SK-N-SH treated with all-trans-retinoic acid at 6 μM for 48 hours (cell line): ENCODE data around the gene APOC3.

Experiments
- BACH2 ChIP-seq: fragments of 250-450 bp; sonication (Bioruptor Pico); IDR thresholded peaks from 2 replicates; pipeline ENCODE4 v1.9.0; 2021; ENCODE audit warnings: mild to moderate bottlenecking, borderline replicate concordance
- CSDC2 ChIP-seq: fragments of 250-450 bp; sonication (Bioruptor Pico); IDR thresholded peaks from 2 replicates; pipeline ENCODE4 v1.5.0; 2020; ENCODE audit warnings: mild to moderate bottlenecking, moderate library complexity
- GLIS3 ChIP-seq: fragments of 250-450 bp; sonication (Bioruptor Pico); IDR thresholded peaks from 2 replicates; pipeline ENCODE4 v1.5.0; 2020; ENCODE audit warnings: mild to moderate bottlenecking, moderate library complexity
- PATZ1 ChIP-seq: fragments of 250-450 bp; sonication (Bioruptor Pico); IDR thresholded peaks from 2 replicates; pipeline ENCODE4 v1.8.0; 2020; ENCODE audit warnings: mild to moderate bottlenecking, moderate library complexity, borderline replicate concordance
- RARB ChIP-seq: fragments of 250-450 bp; sonication (Bioruptor Pico); IDR thresholded peaks from 2 replicates; pipeline ENCODE4 v1.8.0; 2021; ENCODE audit warnings: mild to moderate bottlenecking, moderate library complexity
- TOX ChIP-seq: fragments of 250-450 bp; sonication (Bioruptor Pico); IDR thresholded peaks from 2 replicates; pipeline ENCODE4 v1.8.0; 2021; ENCODE audit warnings: mild to moderate bottlenecking, moderate library complexity, borderline replicate concordance
- TSHZ2 ChIP-seq: fragments of 250-450 bp; sonication (Bioruptor Pico); IDR thresholded peaks from 2 replicates; pipeline ENCODE4 v1.5.0; 2020; ENCODE audit warnings: mild to moderate bottlenecking, moderate library complexity
- ZC3H10 ChIP-seq: fragments of 250-450 bp; sonication (Bioruptor Pico); IDR thresholded peaks from 2 replicates; pipeline ENCODE4 v1.5.1; 2021; ENCODE audit warnings: mild to moderate bottlenecking, moderate library complexity
- ZFP3 ChIP-seq: fragments of 250-450 bp; sonication (Bioruptor Pico); IDR thresholded peaks from 2 replicates; pipeline ENCODE4 v1.5.0; 2020; ENCODE audit warnings: mild to moderate bottlenecking, moderate library complexity
- ZFP30 ChIP-seq: fragments of 450-650 bp; formaldehyde crosslinking; IDR thresholded peaks from 2 replicates; pipeline ENCODE4 v1.5.0; 2022; ENCODE audit warnings: mild to moderate bottlenecking, moderate library complexity
- ZNF565 ChIP-seq: fragments of 450-650 bp; formaldehyde crosslinking; conservative IDR thresholded peaks from 2 replicates; pipeline ENCODE4 v1.5.0; 2020; ENCODE audit warnings: low read depth, mild to moderate bottlenecking, moderate library complexity
- ZNF70 ChIP-seq: fragments of 450-650 bp; formaldehyde crosslinking; IDR thresholded peaks from 2 replicates; pipeline ENCODE4 v1.5.0; 2020; ENCODE audit warnings: mild to moderate bottlenecking, moderate library complexity
- TF ChIP-seq, protein P1 (sequence below): fragments of 250-450 bp; sonication (Bioruptor Pico); IDR thresholded peaks from 2 replicates; pipeline ENCODE4 v1.8.0; 2021; ENCODE audit warnings: low read depth, mild to moderate bottlenecking, moderate library complexity, borderline replicate concordance
- TF ChIP-seq, protein P2 (sequence below): fragments of 250-450 bp; sonication (Bioruptor Pico); IDR thresholded peaks from 2 replicates; pipeline ENCODE4 v1.5.1; 2020; ENCODE audit warnings: low read depth, mild to moderate bottlenecking, moderate library complexity

- no peak for TF ChIP-seq ZFP30 (CRISPR knock-in tag)
- TF ChIP-seq GLIS3 (CRISPR knock-in tag): no peak
- TF ChIP-seq BACH2 (CRISPR knock-in tag): no peak
- no peak for TF ChIP-seq RARB (CRISPR knock-in tag)
- no peak for TF ChIP-seq ZNF70
- no peak for TF ChIP-seq ZC3H10 (CRISPR knock-in tag)
- TF ChIP-seq TOX (CRISPR knock-in tag): no peak
- TF ChIP-seq ZNF565 (CRISPR knock-in tag): no peak
- TF ChIP-seq ZFP3 (CRISPR knock-in tag): no peak
- TF ChIP-seq, protein P1, sequence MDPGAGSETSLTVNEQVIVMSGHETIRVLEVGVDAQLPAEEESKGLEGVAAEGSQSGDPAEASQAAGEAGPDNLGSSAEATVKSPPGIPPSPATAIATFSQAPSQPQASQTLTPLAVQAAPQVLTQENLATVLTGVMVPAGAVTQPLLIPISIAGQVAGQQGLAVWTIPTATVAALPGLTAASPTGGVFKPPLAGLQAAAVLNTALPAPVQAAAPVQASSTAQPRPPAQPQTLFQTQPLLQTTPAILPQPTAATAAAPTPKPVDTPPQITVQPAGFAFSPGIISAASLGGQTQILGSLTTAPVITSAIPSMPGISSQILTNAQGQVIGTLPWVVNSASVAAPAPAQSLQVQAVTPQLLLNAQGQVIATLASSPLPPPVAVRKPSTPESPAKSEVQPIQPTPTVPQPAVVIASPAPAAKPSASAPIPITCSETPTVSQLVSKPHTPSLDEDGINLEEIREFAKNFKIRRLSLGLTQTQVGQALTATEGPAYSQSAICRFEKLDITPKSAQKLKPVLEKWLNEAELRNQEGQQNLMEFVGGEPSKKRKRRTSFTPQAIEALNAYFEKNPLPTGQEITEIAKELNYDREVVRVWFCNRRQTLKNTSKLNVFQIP (CRISPR knock-in tag): no peak
- no peak for TF ChIP-seq TSHZ2 (CRISPR knock-in tag)
- TF ChIP-seq PATZ1 (CRISPR knock-in tag): no peak
- TF ChIP-seq, protein P2, sequence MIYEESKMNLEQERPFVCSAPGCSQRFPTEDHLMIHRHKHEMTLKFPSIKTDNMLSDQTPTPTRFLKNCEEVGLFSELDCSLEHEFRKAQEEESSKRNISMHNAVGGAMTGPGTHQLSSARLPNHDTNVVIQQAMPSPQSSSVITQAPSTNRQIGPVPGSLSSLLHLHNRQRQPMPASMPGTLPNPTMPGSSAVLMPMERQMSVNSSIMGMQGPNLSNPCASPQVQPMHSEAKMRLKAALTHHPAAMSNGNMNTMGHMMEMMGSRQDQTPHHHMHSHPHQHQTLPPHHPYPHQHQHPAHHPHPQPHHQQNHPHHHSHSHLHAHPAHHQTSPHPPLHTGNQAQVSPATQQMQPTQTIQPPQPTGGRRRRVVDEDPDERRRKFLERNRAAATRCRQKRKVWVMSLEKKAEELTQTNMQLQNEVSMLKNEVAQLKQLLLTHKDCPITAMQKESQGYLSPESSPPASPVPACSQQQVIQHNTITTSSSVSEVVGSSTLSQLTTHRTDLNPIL: no peak
- TF ChIP-seq CSDC2 (CRISPR knock-in tag): no peak
These were observed 43.4 kb upstream of the APOC3 start for GRCh38 chr11:116786326-116786725.
